HG02678 (cell line): ENCODE measurements around the gene JUP.

Experiments used
- ATAC-seq: cut with Tn5 transposase; IDR thresholded peaks from one replicate; pipeline ENCODE4 v1.9.1; 2021; ENCODE audit warnings: mild to moderate bottlenecking, moderate library complexity; ENCODE audit not compliant: unreplicated experiment

Gene JUP

GRCh38 chr17:41724476-41725050 lies 61.9 kb downstream of the JUP start:
- no peak for ATAC-seq

GRCh38 chr17:41723801-41724475 lies 62.6 kb downstream of the JUP start:
- no peak for ATAC-seq

GRCh38 chr17:41722231-41722630 lies 64.3 kb downstream of the JUP start:
- no peak for ATAC-seq

GRCh38 chr17:41718287-41718645 lies 68.2 kb downstream of the JUP start:
- no peak for ATAC-seq

GRCh38 chr17:41717408-41718286 lies 68.9 kb downstream of the JUP start:
- ATAC-seq: no peak

GRCh38 chr17:41711669-41712400 lies 74.7 kb downstream of the JUP start, which contains the start of gene GAST:
Gene GAST, plus strand, starts transcription at chr17:41712331. Its CDS starts 3,106 bp downstream, at chr17:41715437.
- ATAC-seq: no peak

GRCh38 chr17:41710472-41711090 lies 75.9 kb downstream of the JUP start:
- ATAC-seq: no peak

- no peak for ATAC-seq
Measured at GRCh38 chr17:41707803-41708669, 78.5 kb downstream of the JUP start.

- no peak for ATAC-seq
Measured at GRCh38 chr17:41705271-41705991, 81.1 kb downstream of the JUP start.
